Activated T-helper 9 cell treated with anti-CD3 and anti-CD28 coated beads, Interleukin-2, amount 50 U/mL, for 16 hours (primary cell): Measurements from ENCODE around the gene OSBPL1A.

Source experiments
- DNase-seq: peaks from one replicate; pipeline ENCODE4 v3.0.0-alpha.2; 2020; ENCODE audit warnings: low read depth

The OSBPL1A gene

GRCh38 chr18:24266131-24266530, 131.5 kb downstream of the OSBPL1A start:
- DNase-seq = no peak

- no peak for DNase-seq
Measured at GRCh38 chr18:24265502-24266064, 132.0 kb downstream of the OSBPL1A start.

GRCh38 chr18:24263050-24263449, 134.6 kb downstream of the OSBPL1A start:
- no peak for DNase-seq

GRCh38 chr18:24262087-24262486, 135.5 kb downstream of the OSBPL1A start:
- DNase-seq = no peak

GRCh38 chr18:24259869-24260641, 137.6 kb downstream of the OSBPL1A start:
- no peak for DNase-seq

GRCh38 chr18:24254071-24254470, 143.6 kb downstream of the OSBPL1A start:
- no peak for DNase-seq

GRCh38 chr18:24249716-24250115, 147.9 kb downstream of the OSBPL1A start:
- no peak for DNase-seq

GRCh38 chr18:24248359-24248758, 149.3 kb downstream of the OSBPL1A start:
- DNase-seq = no peak

GRCh38 chr18:24246143-24246542, 151.5 kb downstream of the OSBPL1A start:
- no peak for DNase-seq

GRCh38 chr18:24244698-24245097, 152.9 kb downstream of the OSBPL1A start:
- no peak for DNase-seq

GRCh38 chr18:24243677-24244076, 153.9 kb downstream of the OSBPL1A start:
- no peak for DNase-seq

GRCh38 chr18:24239341-24239740, 158.3 kb downstream of the OSBPL1A start:
- no peak for DNase-seq

- DNase-seq = no peak
Measured at GRCh38 chr18:24238387-24238786, 159.2 kb downstream of the OSBPL1A start.

GRCh38 chr18:24234850-24235418, 162.7 kb downstream of the OSBPL1A start:
- DNase-seq = no peak

- DNase-seq = no peak
Measured at GRCh38 chr18:24234330-24234729, 163.3 kb downstream of the OSBPL1A start.

GRCh38 chr18:24232800-24233199, 164.8 kb downstream of the OSBPL1A start:
- DNase-seq = no peak

GRCh38 chr18:24231773-24232735, 165.6 kb downstream of the OSBPL1A start:
- DNase-seq = no peak

GRCh38 chr18:24230766-24231165, 166.9 kb downstream of the OSBPL1A start:
- DNase-seq = no peak

GRCh38 chr18:24228667-24229041, 169.0 kb downstream of the OSBPL1A start:
- DNase-seq = no peak

- DNase-seq = no peak
Measured at GRCh38 chr18:24227977-24228666, 169.5 kb downstream of the OSBPL1A start.

- DNase-seq = no peak
Measured at GRCh38 chr18:24220318-24220688, 177.3 kb downstream of the OSBPL1A start.
